Melanocyte of skin (primary cell): ENCODE measurements around the gene KIF18B. TPM values are rescaled to one million over a fixed set of nuclear protein-coding genes. Genes with fewer than 3 reads are reported as not detected.

Source experiments
- small RNA-seq, 2 donors: library from RNA; depleted of rRNA; stranded (forward); fragments of <200 nt; gene quantifications; one replicate each; pipeline ENCODE3, GENCODE V24; 2012
- total RNA-seq, 2 donors: library from RNA; depleted of rRNA; stranded (reverse); fragments of >200 nt; gene quantifications; 2 replicates each; pipeline ENCODE4 v1.2.3, GENCODE V29; 2012

Gene KIF18B
- total RNA-seq: 10 to 100 TPM in 1 of 2 donors, 1 to 10 TPM in 1; 3.8 to 13.3 TPM

DNA sequence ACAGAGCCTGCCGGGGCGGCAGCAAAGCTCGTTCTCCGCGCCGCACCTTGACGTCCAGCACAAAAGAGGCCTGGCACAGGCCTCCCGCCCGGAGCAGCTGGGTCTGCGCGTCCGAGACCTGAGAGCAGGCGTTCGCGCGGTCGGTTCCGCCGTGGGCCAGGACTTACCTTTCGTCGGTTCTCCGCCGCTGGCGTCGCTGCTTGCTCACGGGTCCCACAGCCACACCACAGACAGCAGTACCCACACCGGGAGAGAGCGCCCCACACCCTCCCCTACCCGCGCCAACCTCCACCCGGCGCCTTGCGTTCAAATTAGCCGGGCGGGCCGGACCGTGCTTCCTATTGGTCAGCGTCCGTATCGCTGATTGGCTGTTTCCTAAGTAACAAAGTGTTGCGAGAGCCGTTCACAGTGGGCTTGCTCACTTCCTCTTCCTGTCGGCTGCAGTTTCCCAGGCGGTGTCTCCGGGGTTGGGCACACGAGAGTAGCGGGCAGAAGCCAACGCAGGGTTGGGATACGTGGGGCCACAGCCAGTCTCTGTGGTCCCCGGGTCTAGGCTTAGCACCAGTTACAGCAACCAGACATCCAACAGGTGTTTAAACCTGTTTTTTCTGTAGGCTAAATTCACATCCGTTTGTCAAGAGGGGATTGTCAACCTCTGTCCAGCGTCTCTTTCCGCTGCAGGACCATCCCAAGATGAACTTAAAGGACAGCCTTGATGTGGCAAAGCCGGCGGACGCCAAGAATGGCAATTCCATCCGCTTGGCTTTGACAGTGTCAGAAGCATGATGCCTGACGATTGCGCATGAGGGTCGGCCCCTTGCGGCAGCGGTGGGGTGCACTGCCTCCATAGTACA lies at the start of gene KIF18B:
KIF18B (minus strand) TSS at position 313 of the 854 bp plus-strand sequence. CDS start 11,429 bp downstream, outside the sequence.

DNA sequence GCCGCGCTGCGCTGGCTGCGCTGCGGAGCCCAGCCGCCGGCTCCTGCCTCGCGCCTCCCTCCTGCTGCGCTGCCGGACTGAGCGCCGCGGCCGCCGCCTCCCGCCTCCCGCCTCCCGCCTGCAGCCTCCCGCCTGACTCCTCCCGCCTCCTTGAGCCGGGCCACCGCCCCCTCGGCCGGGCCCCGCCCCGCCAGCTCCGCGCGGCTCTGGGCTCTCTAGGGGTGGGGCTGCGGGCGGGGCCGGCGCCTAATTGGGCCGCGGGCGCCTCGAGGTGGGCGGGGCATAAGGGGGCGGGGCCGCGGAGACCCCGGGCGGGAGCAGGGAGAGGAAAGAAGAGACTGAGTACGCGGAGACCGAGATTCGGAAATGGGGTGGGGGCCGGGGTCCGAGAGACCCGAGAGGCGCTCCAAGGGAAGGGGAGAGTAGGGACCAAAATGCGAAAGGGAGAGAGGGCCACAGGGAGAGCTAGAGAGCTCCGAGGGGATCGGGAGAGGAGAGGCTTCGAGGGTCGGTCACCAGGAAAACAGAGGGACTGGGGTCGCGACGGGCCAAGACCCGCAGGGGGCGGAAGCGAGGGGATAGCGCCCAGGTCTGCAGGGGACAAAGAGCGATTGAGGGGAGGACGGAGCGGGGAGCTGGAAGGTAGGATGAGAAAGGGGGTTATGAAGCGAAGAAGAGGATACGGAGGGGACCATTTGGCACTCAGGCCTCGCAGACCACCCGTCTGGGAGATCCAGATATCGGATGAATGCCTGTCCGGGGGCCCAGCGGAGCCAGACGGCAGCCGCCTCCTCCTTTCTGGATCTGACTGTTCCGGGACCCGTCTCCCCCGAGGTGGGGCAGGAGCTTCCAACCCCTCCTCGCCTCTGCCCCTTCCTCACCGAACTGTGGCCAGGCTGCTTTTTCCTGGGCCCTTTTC lies 20.9 kb upstream of the KIF18B start, which contains the start of gene C1QL1:
C1QL1 (minus strand) TSS at position 79 of the 919 bp plus-strand sequence. CDS start 255 bp downstream, outside the sequence.

DNA sequence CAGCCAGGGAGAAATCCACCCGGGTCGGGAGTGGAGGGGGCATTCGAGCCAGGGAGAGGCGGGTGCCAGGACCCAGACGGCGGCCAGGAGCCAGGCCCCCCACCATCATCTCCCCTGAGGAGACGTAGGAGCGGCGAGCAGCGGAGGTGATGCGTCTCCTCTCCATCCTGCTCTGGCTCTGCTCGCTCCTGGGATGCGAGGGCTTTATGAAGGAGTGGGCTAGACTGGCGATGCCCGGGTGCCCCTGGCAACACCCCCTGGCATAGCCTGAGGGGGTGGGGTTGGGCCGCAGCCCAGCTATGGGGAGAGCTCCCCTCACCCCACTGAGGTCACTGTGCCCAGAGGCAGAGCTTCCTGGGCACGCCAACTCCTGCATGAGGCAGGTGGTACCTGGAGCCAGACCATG lies 32.2 kb downstream of the KIF18B start, which contains the start of gene GFAP:
GFAP (minus strand) TSS at position 180 of the 406 bp plus-strand sequence; CDS start at position 166, 14 bp downstream.

GRCh38 chr17:44899074-44899782 lies 48.3 kb downstream of the KIF18B start, which contains the start of gene EFTUD2:
Gene EFTUD2, minus strand, starts transcription at chr17:44899445. Its CDS starts 4,924 bp downstream, at chr17:44894521.

Small RNA genes lying within 50 kb of the gene (small RNA-seq; reads per million reads assigned to genes)
- gene AC015936.2 (0 reads per million in 2 donors), gene CCDC103 (0 reads per million in 2 donors), gene MIR6783 (2.3 to 2.4 reads per million in 2 donors), gene RN7SL405P (0 reads per million in 2 donors)

Other genes with a start within 250 kb of the KIF18B start
- gene DBF4B, start 239.1 kb downstream of the KIF18B start, total RNA-seq: 10 to 100 TPM in 1 of 2 donors, 1 to 10 TPM in 1; 8.9 to 17.0 TPM
- 1 to 10 TPM in 1 of 2 donors, under 1 TPM in 1; 1.00 to 2.1 TPM for gene ADAM11, start 188.8 kb downstream of the KIF18B start, total RNA-seq
- gene GJC1, start 117.5 kb downstream of the KIF18B start, total RNA-seq: 10 to 100 TPM; 10.3 to 24.3 TPM
- gene HIGD1B, start 99.9 kb downstream of the KIF18B start, total RNA-seq: not detected
- 100 to 1,000 TPM in 1 of 2 donors, 10 to 100 TPM in 1; 93.9 to 131 TPM for gene EFTUD2, start 48.3 kb downstream of the KIF18B start, total RNA-seq
- gene GFAP, start 32.3 kb downstream of the KIF18B start, total RNA-seq: not detected
- under 1 TPM; under 0.01 to 0.33 TPM for gene C1QL1, start 20.5 kb upstream of the KIF18B start, total RNA-seq
- 10 to 100 TPM; 29.3 to 46.0 TPM for gene DCAKD, start 103.9 kb upstream of the KIF18B start, total RNA-seq
- 100 to 1,000 TPM in 1 of 2 donors, 10 to 100 TPM in 1; 80.9 to 100 TPM for gene NMT1, start 113.5 kb upstream of the KIF18B start, total RNA-seq
- 10 to 100 TPM; 15.8 to 27.6 TPM for gene PLCD3, start 184.7 kb upstream of the KIF18B start, total RNA-seq
- gene ACBD4, start 187.9 kb upstream of the KIF18B start, total RNA-seq: 10 to 100 TPM in 1 of 2 donors, 1 to 10 TPM in 1; 5.0 to 11.4 TPM
- gene HEXIM1, start 200.7 kb upstream of the KIF18B start, total RNA-seq: 10 to 100 TPM; 12.0 to 14.0 TPM
- 10 to 100 TPM; 11.7 to 13.4 TPM for gene HEXIM2, start 214.1 kb upstream of the KIF18B start, total RNA-seq